Upper lobe of left lung (tissue), 6 donors: ENCODE results near the gene AFAP1L1. TPM values are rescaled to one million over a fixed set of nuclear protein-coding genes. Genes with fewer than 3 reads are reported as not detected.
A peak's percentile ranks its signal among the peaks of the same experiment; 100 is the strongest.

Experiments used
- ATAC-seq, 2 donors: fragments of 200-7000 bp; cut with Tn5 transposase; one replicate each; pipeline ENCODE4 v1.9.1; 2022; ENCODE audit warnings: mild to moderate bottlenecking in 2 of 2, moderate library complexity in 2 of 2; ENCODE audit not compliant: low FRiP score in 2 of 2
- DNase-seq, 2 donors: peaks; one replicate each; pipeline ENCODE4 v3.0.0-alpha.2; 2019 to 2020
- H3K27ac ChIP-seq, 4 donors: fragments of 200-600 bp; sonication (generic); one replicate each; pipeline ENCODE4 v1.5.1; 2016 to 2019
- H3K27me3 ChIP-seq, 4 donors: fragments of 200-600 bp; sonication (generic); one replicate each; pipeline ENCODE4 v1.5.1; 2017 to 2019
- H3K36me3 ChIP-seq, 4 donors: fragments of 200-600 bp; sonication (generic); one replicate each; pipeline ENCODE4 v1.5.1; 2016 to 2019
- H3K4me1 ChIP-seq, 4 donors: fragments of 200-600 bp; sonication (generic); one replicate each; pipeline ENCODE4 v1.5.1; 2018 to 2019
- H3K4me3 ChIP-seq, 4 donors: fragments of 200-600 bp; sonication (generic); one replicate each; pipeline ENCODE4 v1.5.1; 2017 to 2019; ENCODE audit warnings: mild to moderate bottlenecking in 2 of 4, moderate library complexity in 1 of 4
- H3K9me3 ChIP-seq, 4 donors: fragments of 200-600 bp; sonication (generic); one replicate each; pipeline ENCODE4 v1.5.1; 2018 to 2019
- EP300 ChIP-seq, 4 donors: sonication (generic); formaldehyde crosslinking; IDR thresholded peaks; one replicate each; pipeline ENCODE4 v1.5.1; 2017; ENCODE audit warnings: antibody characterized with exemption in 4 of 4, control low read depth in 2 of 4
- POLR2A ChIP-seq, 4 donors: fragments of 450-650 bp; IDR thresholded peaks; one replicate each; pipeline ENCODE4 v1.5.1; 2016 to 2017; ENCODE audit warnings: antibody characterized with exemption in 4 of 4, mild to moderate bottlenecking in 2 of 4
- POLR2AphosphoS5 ChIP-seq, 2 donors: sonication (generic); formaldehyde crosslinking; IDR thresholded peaks; one replicate each; pipeline ENCODE4 v1.5.1; 2017; ENCODE audit warnings: antibody characterized with exemption in 2 of 2
- WGBS, 2 donors: methylation state at CpG; one replicate each; pipeline ENCODE4 v1.1.5; 2017 to 2018; 5-methylcytosine and 5-hydroxymethylcytosine counted together
- total RNA-seq, 6 donors: library from RNA; depleted of rRNA in 4 of 6; stranded (reverse); fragments of >200 nt in 4 of 6; gene quantifications; one replicate each; pipeline versions ENCODE4 v1.1.0 to v1.2.1, GENCODE V29; 2016 to 2021
- TF ChIP-seq, protein P1 (sequence below), 6 experiments: fragments of 450-650 bp in 4 of 6; fragments of 200-600 bp in 2 of 6; sonication (generic) in 2 of 6; IDR thresholded peaks; one replicate each; pipeline ENCODE4 v1.5.1; 2016 to 2019; ENCODE audit warnings: antibody characterized with exemption in 6 of 6
- donor health status: DM: no; HTN: no; CAD: no; lungs with moderate emphysema.
- donor health status: DM: no; HTN: yes; CAD: no; lungs with severe emphysema.

Gene AFAP1L1
- total RNA-seq, 6 donors from 2014 or later: 15.1 to 40.8 (median 26.5) TPM

GRCh38 chr5:149278451-149279210 lies 7.0 kb downstream of the AFAP1L1 start:
- TF ChIP-seq EP300 (IDR thresholded peaks at IDR 0.05) (no peak), POLR2A (IDR thresholded peaks at IDR 0.05) (no peak), POLR2AphosphoS5 (IDR thresholded peaks at IDR 0.05) (no peak)
- TF ChIP-seq, protein P1, sequence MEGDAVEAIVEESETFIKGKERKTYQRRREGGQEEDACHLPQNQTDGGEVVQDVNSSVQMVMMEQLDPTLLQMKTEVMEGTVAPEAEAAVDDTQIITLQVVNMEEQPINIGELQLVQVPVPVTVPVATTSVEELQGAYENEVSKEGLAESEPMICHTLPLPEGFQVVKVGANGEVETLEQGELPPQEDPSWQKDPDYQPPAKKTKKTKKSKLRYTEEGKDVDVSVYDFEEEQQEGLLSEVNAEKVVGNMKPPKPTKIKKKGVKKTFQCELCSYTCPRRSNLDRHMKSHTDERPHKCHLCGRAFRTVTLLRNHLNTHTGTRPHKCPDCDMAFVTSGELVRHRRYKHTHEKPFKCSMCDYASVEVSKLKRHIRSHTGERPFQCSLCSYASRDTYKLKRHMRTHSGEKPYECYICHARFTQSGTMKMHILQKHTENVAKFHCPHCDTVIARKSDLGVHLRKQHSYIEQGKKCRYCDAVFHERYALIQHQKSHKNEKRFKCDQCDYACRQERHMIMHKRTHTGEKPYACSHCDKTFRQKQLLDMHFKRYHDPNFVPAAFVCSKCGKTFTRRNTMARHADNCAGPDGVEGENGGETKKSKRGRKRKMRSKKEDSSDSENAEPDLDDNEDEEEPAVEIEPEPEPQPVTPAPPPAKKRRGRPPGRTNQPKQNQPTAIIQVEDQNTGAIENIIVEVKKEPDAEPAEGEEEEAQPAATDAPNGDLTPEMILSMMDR (IDR thresholded peaks at IDR 0.05): no peak
- peak in 1 of 2 donors; percentile 43 for ATAC-seq
- WGBS, 2 donors: 63 to 72% methylated on average over 5 of the region's 5 CpGs

GRCh38 chr5:149279661-149280060 lies 8.0 kb downstream of the AFAP1L1 start:
- 77 to 91% methylated on average over 1 of the region's 1 CpG for WGBS, 2 donors
- H3K4me1 ChIP-seq: peaks cover 20 to 41% (median 31%) of the 10 kb centered on the region in 4 donors
- TF ChIP-seq POLR2AphosphoS5 (IDR thresholded peaks at IDR 0.05): no peak
- TF ChIP-seq POLR2A (IDR thresholded peaks at IDR 0.05): no peak
- no peak for TF ChIP-seq EP300 (IDR thresholded peaks at IDR 0.05)

More at GRCh38 chr5:149278451-149279210, 7.0 kb downstream of the AFAP1L1 start:
- Histone ChIP-seq H3K4me3 (no peak overlapping the region), H3K4me1 (peaks cover 11 to 34% (median 26%) of the 10 kb centered on the region in 4 donors), H3K9me3 (no peaks in the 10 kb centered on the region), H3K27ac (peak overlapping the region in 3 of 4 donors; percentile 21 to 66 (median 57)), H3K36me3 (no peaks in the 10 kb centered on the region), H3K27me3 (no peaks in the 10 kb centered on the region)
- peak in 1 of 2 donors; percentile 33 for DNase-seq

DNA sequence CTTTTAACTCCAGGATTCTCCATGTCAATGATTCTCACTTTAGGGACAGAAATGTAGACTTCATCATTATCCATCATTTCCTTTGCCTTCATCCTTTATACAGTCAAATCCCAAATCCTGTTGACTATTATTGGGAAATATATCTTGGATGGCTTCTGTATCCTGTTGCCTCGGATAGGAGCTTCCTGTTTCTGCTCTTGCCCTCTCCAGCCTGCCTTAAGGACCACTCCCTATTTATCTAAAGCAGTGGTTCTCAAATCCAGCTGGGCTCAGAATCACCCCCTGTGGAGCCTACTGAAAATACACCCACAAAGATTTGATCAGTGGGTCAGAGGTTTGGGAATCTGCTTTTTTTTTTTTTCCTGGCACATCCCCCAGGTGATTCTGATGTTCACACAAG lies 8.5 kb downstream of the AFAP1L1 start:
- 15 to 24% methylated on average over 1 of the region's 1 CpG for WGBS, 2 donors

More at GRCh38 chr5:149279661-149280060, 8.0 kb downstream of the AFAP1L1 start:
- H3K9me3 ChIP-seq: no peaks in the 10 kb centered on the region
- H3K27ac ChIP-seq: peak overlapping the region in 2 of 4 donors; percentile 48 to 66
- no peak overlapping the region for H3K4me3 ChIP-seq
- ATAC-seq (no peak), DNase-seq (no peak)
- H3K27me3 ChIP-seq: no peaks in the 10 kb centered on the region
- no peaks in the 10 kb centered on the region for H3K36me3 ChIP-seq

GRCh38 chr5:149280802-149281201 lies 9.1 kb downstream of the AFAP1L1 start:
- no peak for TF ChIP-seq POLR2AphosphoS5 (IDR thresholded peaks at IDR 0.05)
- 83% methylated on average over 4 of the region's 4 CpGs for WGBS, 2 donors
- H3K27me3 ChIP-seq: no peaks in the 10 kb centered on the region

More for the DNA sequence above, 8.5 kb downstream of the AFAP1L1 start:
- Histone ChIP-seq H3K4me1 (peaks cover 24 to 45% (median 31%) of the 10 kb centered on the region in 4 donors), H3K4me3 (no peak overlapping the region), H3K27ac (peak overlapping the region in 2 of 4 donors; percentile 48 to 66), H3K9me3 (no peaks in the 10 kb centered on the region), H3K27me3 (no peaks in the 10 kb centered on the region), H3K36me3 (no peaks in the 10 kb centered on the region)
- no peak for DNase-seq
- TF ChIP-seq EP300 (IDR thresholded peaks at IDR 0.05) (peak in 1 of 4 donors; percentile 15), POLR2A (IDR thresholded peaks at IDR 0.05) (no peak)
- TF ChIP-seq, protein P1 (IDR thresholded peaks at IDR 0.05): no peak
- no peak for ATAC-seq

DNA sequence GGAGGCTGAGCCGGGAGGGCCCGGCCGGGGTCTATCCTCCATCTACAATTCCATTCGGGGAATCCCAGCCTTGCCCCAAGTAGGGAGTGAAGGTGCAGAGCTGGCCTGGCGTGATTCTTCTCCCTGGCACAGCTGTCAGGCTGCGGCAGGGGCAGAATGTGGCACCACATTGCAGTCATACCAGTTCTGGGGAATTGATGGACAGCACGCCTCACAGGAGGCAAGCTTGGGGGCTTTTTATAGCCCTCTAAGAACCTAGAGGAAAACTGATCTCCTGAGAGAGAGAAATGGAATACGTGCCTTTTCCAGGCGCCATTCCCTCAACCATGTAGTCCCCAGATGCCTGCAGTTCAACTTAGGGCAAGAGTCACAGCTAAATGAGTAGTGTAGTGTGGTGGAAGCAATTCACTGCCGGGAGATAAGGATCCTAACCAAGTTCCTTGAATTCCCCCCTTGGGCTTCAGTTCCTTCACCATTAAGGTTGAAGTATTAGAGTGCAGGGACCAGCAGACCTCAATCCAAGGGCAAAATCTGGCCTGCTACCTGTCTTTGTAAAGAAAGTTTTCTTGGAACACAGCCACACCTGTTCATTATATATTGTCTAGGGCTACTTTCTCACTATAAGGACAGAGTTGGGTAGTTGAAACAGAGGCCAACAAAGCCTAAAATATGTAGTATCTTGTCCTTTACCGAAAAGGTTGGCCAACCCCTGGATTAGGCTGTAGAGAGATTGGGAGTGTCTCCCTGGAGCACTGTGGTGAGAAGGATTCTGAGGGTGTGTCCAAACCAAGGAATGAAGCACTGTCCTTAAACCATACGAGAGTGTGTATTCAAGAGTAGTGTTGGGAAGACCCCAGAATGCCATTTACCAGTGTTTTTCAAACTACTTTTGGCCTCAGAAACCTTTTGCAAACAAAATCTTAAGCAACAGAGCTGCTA lies 10.6 kb downstream of the AFAP1L1 start:
- no peak for ATAC-seq
- TF ChIP-seq POLR2A (IDR thresholded peaks at IDR 0.05): no peak
- Histone ChIP-seq H3K9me3 (no peaks in the 10 kb centered on the region), H3K27me3 (no peaks in the 10 kb centered on the region), H3K4me3 (no peak overlapping the region), H3K36me3 (no peaks in the 10 kb centered on the region), H3K4me1 (peaks cover 24 to 40% (median 29%) of the 10 kb centered on the region in 4 donors), H3K27ac (peak overlapping the region in 2 of 4 donors; percentile 5 to 8)
- DNase-seq: no peak
- WGBS, 2 donors: 86 to 92% methylated on average over 12 of the region's 12 CpGs

More at GRCh38 chr5:149280802-149281201, 9.1 kb downstream of the AFAP1L1 start:
- ATAC-seq (no peak), DNase-seq (no peak)
- Histone ChIP-seq H3K4me1 (peaks cover 24 to 45% (median 31%) of the 10 kb centered on the region in 4 donors), H3K4me3 (no peak overlapping the region), H3K9me3 (no peaks in the 10 kb centered on the region), H3K36me3 (no peaks in the 10 kb centered on the region), H3K27ac (peak overlapping the region in 1 of 4 donors; percentile 48)

DNA sequence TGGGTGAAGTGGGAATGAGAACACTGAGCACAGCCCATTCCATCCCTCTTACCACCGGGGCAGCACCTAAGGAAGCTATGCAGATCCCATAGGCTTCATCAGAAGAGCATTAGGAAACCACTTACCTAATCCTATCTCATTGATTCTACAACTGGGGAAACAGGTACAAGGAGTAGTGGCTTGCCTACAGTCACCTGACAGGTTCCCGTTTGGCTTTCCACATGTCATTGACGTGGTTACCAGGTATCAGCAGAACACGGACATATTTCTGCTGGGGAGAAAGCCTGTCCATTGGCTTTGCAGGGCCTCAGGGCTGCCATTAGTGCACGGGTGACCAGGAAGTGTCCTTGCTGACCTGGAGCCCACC lies 11.3 kb downstream of the AFAP1L1 start:
- Histone ChIP-seq H3K36me3 (no peaks in the 10 kb centered on the region), H3K9me3 (no peaks in the 10 kb centered on the region), H3K27me3 (no peaks in the 10 kb centered on the region), H3K27ac (peak overlapping the region in 2 of 4 donors; percentile 8 to 75), H3K4me1 (peaks cover 22 to 34% (median 25%) of the 10 kb centered on the region in 4 donors), H3K4me3 (no peak overlapping the region)
- WGBS, 2 donors: 88 to 89% methylated on average over 5 of the region's 5 CpGs
- TF ChIP-seq, protein P1 (IDR thresholded peaks at IDR 0.05): no peak
- TF ChIP-seq POLR2A (IDR thresholded peaks at IDR 0.05) (no peak), EP300 (IDR thresholded peaks at IDR 0.05) (no peak), POLR2AphosphoS5 (IDR thresholded peaks at IDR 0.05) (no peak)
- no peak for ATAC-seq
- no peak for DNase-seq
